Measurements from ENCODE around the gene PORCN.

The PORCN gene

DNA sequence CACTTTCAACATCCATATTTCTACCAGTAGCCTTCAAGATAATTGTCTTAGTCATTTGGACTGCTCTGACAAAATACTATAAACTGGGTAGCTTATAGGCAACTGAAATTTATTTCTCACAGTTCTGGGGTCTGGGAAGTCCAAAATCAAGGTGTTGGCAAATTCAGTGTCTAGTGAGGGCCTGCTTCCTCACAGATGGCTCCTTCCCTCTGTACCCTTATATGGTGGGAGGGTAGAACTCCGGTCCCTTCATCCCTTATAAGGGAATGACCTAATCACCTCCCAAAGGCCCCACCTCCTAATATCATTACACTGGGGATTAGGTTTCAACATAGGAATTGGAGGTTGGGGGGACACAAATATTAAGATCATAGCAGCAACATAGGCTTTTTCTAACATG is 23.4 kb downstream of the PORCN start:
- DNase-seq (ENCODE audit: low read depth), result no peak
- no peak for TF ChIP-seq CTCF (IDR thresholded peaks at IDR 0.05; ENCODE audit: low read depth, low read length, missing control alignments)
- no peak overlapping the region for H3K4me3 ChIP-seq (ENCODE audit: low read depth, low read length)

- H3K4me3 ChIP-seq (ENCODE audit: low read depth, low read length), result no peak overlapping the region
- no peak for DNase-seq (ENCODE audit: low read depth)
- TF ChIP-seq CTCF (IDR thresholded peaks at IDR 0.05; ENCODE audit: low read depth, low read length, missing control alignments), result no peak
Measured at GRCh38 chrX:48533165-48533564, 24.4 kb downstream of the PORCN start.

DNA sequence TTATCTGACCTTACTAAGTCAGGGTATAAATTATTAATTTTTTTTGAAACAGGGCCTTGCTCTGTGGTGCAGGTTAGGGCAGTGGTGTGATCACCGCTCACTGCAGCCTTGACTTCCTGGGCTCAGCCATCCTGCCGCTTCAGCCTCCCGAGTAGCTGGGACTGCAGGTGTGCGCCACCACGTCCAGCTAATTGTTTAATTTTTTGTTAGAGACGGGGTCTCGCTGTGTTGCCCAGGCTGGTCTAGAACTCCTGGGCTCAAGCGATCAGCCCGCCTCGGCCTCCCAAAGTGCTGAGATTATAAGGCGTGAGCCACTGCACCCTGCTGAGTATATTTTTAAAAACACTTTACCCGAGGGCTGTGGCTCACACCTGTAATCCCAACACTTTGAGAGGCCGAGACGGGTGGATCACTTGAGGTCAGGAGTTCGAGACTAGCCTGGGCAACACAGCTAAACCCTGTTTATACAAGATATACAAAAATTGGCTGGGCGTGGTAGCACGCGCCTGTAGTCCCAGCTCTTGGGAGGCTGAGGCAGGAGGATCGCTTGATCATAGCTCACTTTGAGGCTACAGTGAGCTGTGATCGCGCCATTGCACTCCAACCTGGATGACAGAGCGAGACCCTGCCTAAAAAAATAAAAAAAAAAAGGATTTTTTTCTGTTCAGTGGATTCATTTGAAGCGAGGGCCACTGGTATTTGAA is 30.0 kb downstream of the PORCN start:
- TF ChIP-seq CTCF (IDR thresholded peaks at IDR 0.05; ENCODE audit: low read depth, low read length, missing control alignments), result no peak
- H3K4me3 ChIP-seq (ENCODE audit: low read depth, low read length), result no peak overlapping the region; the same call in 1 of the 2 replicates
- no peak for DNase-seq (ENCODE audit: low read depth)

DNA sequence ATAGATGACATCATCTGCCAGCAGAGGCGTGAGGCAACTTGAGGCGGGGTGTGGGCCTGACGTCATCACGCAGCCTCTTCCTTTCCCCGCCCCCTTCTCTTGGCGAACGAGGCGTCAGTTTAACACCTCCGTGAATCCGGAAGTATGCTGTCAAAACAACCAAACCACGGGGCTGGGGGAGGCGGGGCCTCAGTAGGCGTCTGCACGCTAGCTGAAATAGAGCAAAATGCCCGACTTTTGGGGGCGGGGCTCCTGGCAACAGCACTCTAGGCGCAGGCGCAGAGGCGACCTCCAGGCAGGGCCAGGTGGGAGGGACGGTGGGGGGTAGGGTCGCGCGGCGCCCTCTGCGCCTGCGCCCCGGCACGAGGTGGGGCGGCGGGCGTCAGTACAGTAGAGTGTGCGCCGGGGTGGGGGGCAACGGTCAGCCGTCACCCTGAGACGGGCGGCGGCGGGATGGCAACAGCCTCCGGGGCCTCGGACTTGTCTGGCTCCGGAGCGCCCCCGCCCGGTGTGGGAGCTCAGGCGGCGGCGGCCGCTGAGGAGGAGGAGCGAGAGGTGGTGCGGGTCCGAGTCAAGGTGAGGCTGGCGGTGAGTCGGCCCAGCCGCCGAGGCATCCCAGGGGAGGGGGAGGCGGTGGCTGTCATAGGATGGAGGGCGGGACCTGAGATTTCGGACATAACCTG is 30.7 kb downstream of the PORCN start, which contains the start of gene TBC1D25:
Gene TBC1D25, plus strand, starts transcription at position 370 of the 683 bp plus-strand sequence. Its CDS starts 84 bp downstream, at position 454.
- TF ChIP-seq CTCF (IDR thresholded peaks at IDR 0.05; ENCODE audit: low read depth, low read length, missing control alignments), result peak; percentile 42
- peak within 1 kb of the TSS; percentile 60 for H3K4me3 ChIP-seq (ENCODE audit: low read depth, low read length)
- DNase-seq (ENCODE audit: low read depth), result peak; percentile 93

GRCh38 chrX:48540028-48540375 is 31.2 kb downstream of the PORCN start:
- DNase-seq (ENCODE audit: low read depth), result peak; percentile 26
- TF ChIP-seq CTCF (IDR thresholded peaks at IDR 0.05; ENCODE audit: low read depth, low read length, missing control alignments), result no peak
- H3K4me3 ChIP-seq (ENCODE audit: low read depth, low read length), result peak overlapping the region; percentile 60

GRCh38 chrX:48540480-48540879 is 31.7 kb downstream of the PORCN start:
- no peak for DNase-seq (ENCODE audit: low read depth)
- no peak for TF ChIP-seq CTCF (IDR thresholded peaks at IDR 0.05; ENCODE audit: low read depth, low read length, missing control alignments)
- H3K4me3 ChIP-seq (ENCODE audit: low read depth, low read length), result peak overlapping the region; percentile 60

Measured in GM12864 (cell line).